ENCODE results near the gene CRYBA2.

Gene CRYBA2

GRCh38 chr2:218993345-218994315, at the start of gene CRYBA2:
Gene CRYBA2, minus strand, starts transcription at chr2:218993422. Its CDS starts 246 bp downstream, at chr2:218993176.
- DNase-seq (ENCODE audit: low spot score): no peak

GRCh38 chr2:219042750-219043149, 49.5 kb upstream of the CRYBA2 start:
- DNase-seq (ENCODE audit: low spot score): no peak

GRCh38 chr2:219042157-219042556, 48.9 kb upstream of the CRYBA2 start:
- no peak for DNase-seq (ENCODE audit: low spot score)

GRCh38 chr2:219041252-219041651, 48.0 kb upstream of the CRYBA2 start, which contains the start of gene CFAP65:
Gene CFAP65, minus strand, starts transcription at chr2:219041516. Its CDS starts 2,468 bp downstream, at chr2:219039048.
- DNase-seq (ENCODE audit: low spot score): no peak

GRCh38 chr2:219038600-219038999, 45.4 kb upstream of the CRYBA2 start:
- no peak for DNase-seq (ENCODE audit: low spot score)

GRCh38 chr2:219037783-219038499, 44.7 kb upstream of the CRYBA2 start:
- no peak for DNase-seq (ENCODE audit: low spot score)

GRCh38 chr2:219035942-219036341, 42.7 kb upstream of the CRYBA2 start:
- no peak for DNase-seq (ENCODE audit: low spot score)

- DNase-seq (ENCODE audit: low spot score): no peak
Measured at GRCh38 chr2:219034823-219035222, 41.6 kb upstream of the CRYBA2 start.

- no peak for DNase-seq (ENCODE audit: low spot score)
Measured at GRCh38 chr2:219032051-219032745, 39.0 kb upstream of the CRYBA2 start.

- no peak for DNase-seq (ENCODE audit: low spot score)
Measured at GRCh38 chr2:219031005-219031738, 38.0 kb upstream of the CRYBA2 start.

GRCh38 chr2:219030177-219030940, 37.1 kb upstream of the CRYBA2 start:
- no peak for DNase-seq (ENCODE audit: low spot score)

GRCh38 chr2:219029829-219030165, 36.6 kb upstream of the CRYBA2 start:
- peak; percentile 79 for DNase-seq (ENCODE audit: low spot score)

GRCh38 chr2:219028996-219029828, 36.0 kb upstream of the CRYBA2 start:
- DNase-seq (ENCODE audit: low spot score): no peak

GRCh38 chr2:219028141-219028540, 34.9 kb upstream of the CRYBA2 start:
- DNase-seq (ENCODE audit: low spot score): no peak

- no peak for DNase-seq (ENCODE audit: low spot score)
Measured at GRCh38 chr2:219027511-219028055, 34.4 kb upstream of the CRYBA2 start.

GRCh38 chr2:219026946-219027345, 33.7 kb upstream of the CRYBA2 start:
- DNase-seq (ENCODE audit: low spot score): no peak

GRCh38 chr2:219025637-219026585, 32.7 kb upstream of the CRYBA2 start:
- DNase-seq (ENCODE audit: low spot score): no peak

GRCh38 chr2:219024059-219024458, 30.8 kb upstream of the CRYBA2 start:
- DNase-seq (ENCODE audit: low spot score): no peak

All from NAMALWA (cell line).